Suprapubic skin (tissue), 3 donors: ENCODE data around the gene CALHM1.

Source experiments
- CTCF ChIP-seq, 2 donors: fragments of 200-600 bp in 1 of 2; fragments of 450-650 bp in 1 of 2; sonication (generic) in 1 of 2; IDR thresholded peaks; one replicate each; pipeline ENCODE4 v1.5.1; 2016 to 2019; ENCODE audit warnings: antibody characterized with exemption in 2 of 2, mild to moderate bottlenecking in 1 of 2, moderate library complexity in 1 of 2
- EP300 ChIP-seq: sonication (generic); formaldehyde crosslinking; IDR thresholded peaks from one replicate; pipeline ENCODE4 v1.6.1; 2017; ENCODE audit warnings: antibody characterized with exemption
- POLR2A ChIP-seq, 2 donors: fragments of 450-650 bp; IDR thresholded peaks; one replicate each; pipeline ENCODE4 v1.6.1; 2017; ENCODE audit warnings: antibody characterized with exemption in 2 of 2, mild to moderate bottlenecking in 2 of 2, moderate library complexity in 2 of 2

- TF ChIP-seq CTCF (IDR thresholded peaks at IDR 0.05), result no peak
- no peak for TF ChIP-seq EP300
- no peak for TF ChIP-seq POLR2A (IDR thresholded peaks at IDR 0.05)
Observed at GRCh38 chr10:103459615-103460014, 915 bp upstream of the CALHM1 start.
